Sigmoid colon (tissue), 4 donors: ENCODE results near the gene PILRA.

Experiments
- CTCF ChIP-seq, 4 experiments: fragments of 450-650 bp in 3 of 4; fragments of 200-600 bp in 1 of 4; IDR thresholded peaks; one replicate each; pipeline ENCODE4 v1.5.1; 2016 to 2019; ENCODE audit warnings: antibody characterized with exemption in 4 of 4, mild to moderate bottlenecking in 3 of 4, moderate library complexity in 2 of 4
- EP300 ChIP-seq, 4 donors: sonication (generic); formaldehyde crosslinking; IDR thresholded peaks; one replicate each; pipeline ENCODE4 v1.6.1; 2017; ENCODE audit warnings: antibody characterized with exemption in 4 of 4
- POLR2A ChIP-seq, 2 donors: fragments of 450-650 bp; IDR thresholded peaks; one replicate each; pipeline ENCODE4 v1.6.1; 2016; ENCODE audit warnings: antibody characterized with exemption in 2 of 2, mild to moderate bottlenecking in 2 of 2, moderate library complexity in 2 of 2

GRCh38 chr7:100413346-100413745 lies 40.1 kb downstream of the PILRA start:
- TF ChIP-seq POLR2A (IDR thresholded peaks at IDR 0.05): no peak
- no peak for TF ChIP-seq CTCF (IDR thresholded peaks at IDR 0.05)
- TF ChIP-seq EP300 (IDR thresholded peaks at IDR 0.05): no peak
